SJSA1 (cell line): ENCODE data around the gene RTKN2. TPM values are rescaled to one million over a fixed set of nuclear protein-coding genes. Genes with fewer than 3 reads are reported as not detected.

Experiments
- DNase-seq, 2 experiments: peaks; one replicate each; pipeline ENCODE4 v3.0.0-alpha.2; 2015 to 2020; ENCODE audit warnings: low spot score in 2 of 2, low read depth in 1 of 2
- H3K27ac ChIP-seq: fragments of 250-450 bp; sonication (Bioruptor Pico); 2 replicates; pipeline ENCODE4 v1.5.1; 2020; ENCODE audit warnings: mild to moderate bottlenecking, moderate library complexity
- H3K27me3 ChIP-seq: fragments of 250-450 bp; sonication (Bioruptor Pico); replicated peaks from 2 replicates; pipeline ENCODE4 v1.5.1; 2020; ENCODE audit warnings: mild to moderate bottlenecking, moderate library complexity
- H3K36me3 ChIP-seq: fragments of 250-450 bp; sonication (Bioruptor Pico); 2 replicates; pipeline ENCODE4 v1.5.1; 2020; ENCODE audit warnings: mild to moderate bottlenecking
- H3K4me1 ChIP-seq: fragments of 250-450 bp; sonication (Bioruptor Pico); replicated peaks from 2 replicates; pipeline ENCODE4 v1.6.1; 2021; ENCODE audit warnings: mild to moderate bottlenecking
- H3K4me3 ChIP-seq: fragments of 250-450 bp; sonication (Bioruptor Pico); 2 replicates; pipeline ENCODE4 v1.5.1; 2020; ENCODE audit warnings: mild to moderate bottlenecking
- H3K9me3 ChIP-seq: fragments of 250-450 bp; sonication (Bioruptor Pico); replicated peaks from 2 replicates; pipeline ENCODE4 v1.5.1; 2020; ENCODE audit warnings: mild to moderate bottlenecking
- total RNA-seq: library from RNA; depleted of rRNA; stranded (reverse); fragments of >200 nt; shearing (Covaris generic); gene quantifications from 2 replicates; pipeline ENCODE4 v1.2.3, GENCODE V29; 2014

The RTKN2 gene
- total RNA-seq, 1 experiment from 2014 or later: 6.5 TPM

DNA sequence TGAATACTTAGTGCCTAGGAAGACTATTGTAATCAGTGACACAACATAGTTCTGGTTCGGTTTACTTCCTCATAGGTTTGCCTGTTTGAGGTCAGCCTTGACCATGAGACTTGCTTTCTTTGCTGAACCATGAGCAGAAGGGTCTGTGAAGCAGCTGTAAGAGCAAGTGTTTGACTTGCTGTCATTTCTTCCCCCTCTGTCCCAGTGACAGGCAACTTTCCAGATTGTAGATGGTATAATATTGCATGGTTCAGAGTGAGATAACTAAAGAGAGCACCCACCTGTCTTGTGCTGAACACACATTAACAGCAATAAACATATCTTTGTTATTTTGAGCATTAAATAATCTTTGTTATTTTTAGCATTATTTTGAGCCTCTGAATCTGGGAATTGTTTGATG, 9.3 kb upstream of the RTKN2 start:
- H3K27me3 ChIP-seq: no peaks in the 10 kb centered on the region
- no peak overlapping the region for H3K4me3 ChIP-seq
- H3K36me3 ChIP-seq: no peaks in the 10 kb centered on the region
- H3K27ac ChIP-seq: no peak overlapping the region
- no peaks in the 10 kb centered on the region for H3K9me3 ChIP-seq
- DNase-seq: no peak
- H3K4me1 ChIP-seq: peaks cover 4% of the 10 kb centered on the region

DNA sequence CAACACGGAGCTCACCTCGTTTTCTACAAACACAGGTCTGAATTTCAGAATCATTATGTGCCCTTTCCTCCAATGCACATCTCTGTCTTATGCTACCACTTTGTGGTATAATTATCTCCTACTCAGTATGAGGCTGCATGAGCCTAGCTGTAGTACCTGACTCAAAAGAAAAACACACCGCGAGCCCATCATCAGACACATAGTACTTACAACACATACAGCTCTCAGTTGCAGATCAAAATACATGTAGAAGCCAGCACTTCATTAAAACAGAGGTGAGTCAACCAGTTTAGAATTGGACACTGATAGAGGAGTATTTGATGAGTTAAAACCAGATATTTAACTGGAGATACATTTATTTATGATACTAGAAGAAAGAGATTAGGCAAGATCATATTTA, 1.4 kb upstream of the RTKN2 start:
- DNase-seq: no peak
- H3K4me3 ChIP-seq: no peak overlapping the region
- no peaks in the 10 kb centered on the region for H3K36me3 ChIP-seq
- H3K9me3 ChIP-seq: no peaks in the 10 kb centered on the region
- H3K27me3 ChIP-seq: no peaks in the 10 kb centered on the region
- H3K4me1 ChIP-seq: peaks cover 19% of the 10 kb centered on the region
- H3K27ac ChIP-seq: no peak overlapping the region

DNA sequence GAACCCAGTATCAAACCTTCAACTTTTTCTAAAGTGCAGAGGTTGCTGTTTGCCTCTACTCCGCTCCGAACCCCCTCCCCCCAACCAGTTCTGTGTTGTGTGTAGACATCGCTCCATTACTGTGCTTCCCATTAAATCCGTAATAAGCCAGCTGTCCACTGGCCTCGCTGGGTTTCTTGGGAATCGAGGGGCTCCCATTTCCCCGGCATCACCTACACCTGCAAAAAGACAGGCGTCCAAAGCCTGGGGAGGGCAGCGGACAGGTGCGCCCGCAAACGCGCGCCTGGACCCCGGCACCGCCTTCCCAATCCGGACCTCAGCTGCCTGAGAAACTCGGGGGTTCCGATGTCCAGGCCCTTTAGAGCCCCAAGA, 631 bp downstream of the RTKN2 start:
- H3K4me3 ChIP-seq: peak overlapping the region; percentile 55
- no peaks in the 10 kb centered on the region for H3K9me3 ChIP-seq
- no peak for DNase-seq
- no peaks in the 10 kb centered on the region for H3K27me3 ChIP-seq
- H3K36me3 ChIP-seq: no peaks in the 10 kb centered on the region
- H3K4me1 ChIP-seq: peaks cover 22% of the 10 kb centered on the region
- H3K27ac ChIP-seq: peak overlapping the region; percentile 18

DNA sequence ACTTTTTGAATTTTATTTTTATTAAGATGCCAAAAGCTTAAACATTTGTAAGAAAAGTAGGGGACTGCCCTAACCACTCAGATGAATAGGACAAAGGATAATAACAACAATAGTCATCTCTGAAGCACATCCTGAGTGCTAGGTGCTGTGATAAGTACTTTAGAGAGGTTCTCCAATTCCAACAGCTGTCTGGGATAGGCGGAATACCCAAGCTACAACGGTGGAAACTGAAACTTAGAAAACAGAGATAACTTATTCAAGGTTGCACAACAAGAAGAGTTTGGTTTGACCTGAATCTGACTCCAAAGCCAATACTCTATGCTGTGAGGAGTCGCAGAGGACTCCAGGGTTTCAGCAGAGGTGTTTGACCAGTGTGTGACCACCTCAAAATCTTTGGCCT, 2.0 kb downstream of the RTKN2 start:
- Histone ChIP-seq H3K27ac (no peak overlapping the region), H3K4me1 (peaks cover 30% of the 10 kb centered on the region), H3K27me3 (no peaks in the 10 kb centered on the region), H3K36me3 (no peaks in the 10 kb centered on the region; the same call in 1 of the 2 replicates), H3K9me3 (no peaks in the 10 kb centered on the region), H3K4me3 (no peak overlapping the region)
- DNase-seq: no peak

DNA sequence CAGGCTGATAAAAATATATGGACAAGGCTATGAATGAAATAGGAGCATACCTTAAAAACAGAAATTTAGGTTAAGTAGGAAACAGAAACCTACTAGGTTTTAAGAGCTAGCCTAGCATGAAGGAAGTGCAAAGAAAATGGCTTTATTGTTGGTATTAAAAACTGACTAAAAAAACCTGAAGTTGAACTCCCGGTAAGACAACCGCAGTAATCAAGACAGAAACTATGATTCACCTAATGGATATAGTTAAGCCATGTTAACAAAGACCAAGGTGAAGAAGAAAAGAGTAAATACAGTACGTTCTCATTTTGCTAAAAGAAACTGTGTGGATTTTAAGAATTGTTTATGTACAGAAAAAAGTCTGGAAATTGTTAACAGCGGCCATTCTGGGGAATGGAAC, 2.5 kb downstream of the RTKN2 start:
- no peak for DNase-seq
- Histone ChIP-seq H3K27me3 (no peaks in the 10 kb centered on the region), H3K4me1 (peaks cover 33% of the 10 kb centered on the region), H3K4me3 (no peak overlapping the region), H3K27ac (no peak overlapping the region), H3K9me3 (no peaks in the 10 kb centered on the region), H3K36me3 (no peaks in the 10 kb centered on the region; the same call in 1 of the 2 replicates)

DNA sequence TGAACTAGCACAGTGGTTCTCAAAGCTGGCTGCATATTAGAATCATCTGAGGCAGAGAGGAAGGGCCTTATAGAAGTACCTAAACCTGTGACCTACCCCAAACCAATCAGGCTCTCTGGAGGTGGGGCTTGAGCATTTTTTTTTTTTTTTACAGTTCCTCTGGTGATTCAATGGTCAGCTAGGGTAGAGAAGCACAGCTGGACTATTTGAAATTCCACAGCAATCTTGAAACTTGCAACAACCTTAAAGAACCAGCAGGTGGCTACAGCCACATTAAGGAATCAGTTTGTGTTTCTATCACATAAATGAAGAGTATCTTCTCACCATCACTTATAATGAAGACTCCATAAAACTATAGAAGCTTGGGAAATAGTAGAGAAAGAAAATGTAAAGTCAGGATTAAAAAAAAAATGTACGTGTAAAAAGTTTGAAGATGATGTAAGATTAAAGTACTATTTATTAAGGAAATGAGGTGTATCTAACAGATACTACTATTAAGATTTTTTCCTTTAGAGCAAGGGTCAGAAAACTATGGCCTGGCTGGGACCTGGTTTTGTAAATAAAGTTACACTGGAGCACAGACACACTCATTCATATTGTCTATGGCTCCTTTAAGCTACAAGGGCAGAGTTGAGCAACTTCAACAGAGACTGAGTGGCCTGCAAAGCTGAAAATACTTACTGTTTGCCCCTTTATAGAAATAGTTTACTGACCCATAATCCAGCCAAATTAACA, 3.8 kb downstream of the RTKN2 start:
- no peaks in the 10 kb centered on the region for H3K9me3 ChIP-seq
- peaks cover 33% of the 10 kb centered on the region for H3K4me1 ChIP-seq
- no peak overlapping the region for H3K27ac ChIP-seq
- peak in 1 of 2 experiments; percentile 65 for DNase-seq
- peaks cover 2% of the 10 kb centered on the region; the same call in 1 of the 2 replicates for H3K36me3 ChIP-seq
- no peak overlapping the region for H3K4me3 ChIP-seq
- no peaks in the 10 kb centered on the region for H3K27me3 ChIP-seq

DNA sequence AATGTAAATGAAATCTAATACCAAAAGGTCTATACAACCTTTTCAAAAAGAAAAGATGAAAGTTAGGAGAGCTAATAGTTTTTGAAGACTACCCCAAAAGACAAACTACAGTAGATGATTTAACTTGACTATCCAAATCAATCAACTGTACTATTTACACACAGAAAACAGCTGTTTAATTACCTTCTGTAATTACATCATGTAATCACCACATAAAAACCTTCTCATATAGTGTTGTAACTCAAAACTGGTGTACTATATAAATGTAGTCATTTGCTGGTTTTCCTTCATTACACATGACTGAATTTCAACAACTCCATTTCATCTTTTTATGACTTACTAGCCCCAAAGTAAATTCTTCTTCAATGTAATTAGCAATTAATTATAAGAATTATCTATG, 4.5 kb downstream of the RTKN2 start:
- no peaks in the 10 kb centered on the region for H3K27me3 ChIP-seq
- H3K27ac ChIP-seq: no peak overlapping the region

DNA sequence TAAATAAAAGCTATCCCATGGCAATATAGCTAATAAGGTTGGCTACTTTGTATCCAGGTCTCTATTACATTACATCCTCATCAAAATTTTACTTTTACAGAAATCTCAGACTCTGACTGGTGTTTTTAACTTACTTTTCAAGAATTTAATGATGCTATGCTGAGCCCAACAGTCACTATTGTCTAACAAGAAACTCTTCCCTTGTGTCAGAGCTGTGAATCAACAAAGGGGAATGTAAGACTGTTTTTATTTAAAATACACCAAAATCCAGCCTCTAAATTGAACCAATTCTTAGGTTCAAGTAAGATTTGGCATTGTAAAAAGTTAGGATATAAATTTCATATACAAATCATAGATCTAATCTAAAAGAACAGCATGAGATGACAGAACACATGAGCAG, 7.0 kb downstream of the RTKN2 start:
- H3K36me3 ChIP-seq: peaks cover 2% of the 10 kb centered on the region; the same call in 1 of the 2 replicates
- H3K4me3 ChIP-seq: no peak overlapping the region
- H3K27ac ChIP-seq: peak overlapping the region; percentile 7; the same call in 1 of the 2 replicates
- DNase-seq: peak in 1 of 2 experiments; percentile 40
- H3K9me3 ChIP-seq: no peaks in the 10 kb centered on the region
- no peaks in the 10 kb centered on the region for H3K27me3 ChIP-seq
- H3K4me1 ChIP-seq: peaks cover 18% of the 10 kb centered on the region

More for the DNA sequence above, 4.5 kb downstream of the RTKN2 start:
- no peaks in the 10 kb centered on the region for H3K9me3 ChIP-seq
- no peak overlapping the region for H3K4me3 ChIP-seq
- peaks cover 30% of the 10 kb centered on the region for H3K4me1 ChIP-seq
- H3K36me3 ChIP-seq: peaks cover 2% of the 10 kb centered on the region; the same call in 1 of the 2 replicates
- no peak for DNase-seq

DNA sequence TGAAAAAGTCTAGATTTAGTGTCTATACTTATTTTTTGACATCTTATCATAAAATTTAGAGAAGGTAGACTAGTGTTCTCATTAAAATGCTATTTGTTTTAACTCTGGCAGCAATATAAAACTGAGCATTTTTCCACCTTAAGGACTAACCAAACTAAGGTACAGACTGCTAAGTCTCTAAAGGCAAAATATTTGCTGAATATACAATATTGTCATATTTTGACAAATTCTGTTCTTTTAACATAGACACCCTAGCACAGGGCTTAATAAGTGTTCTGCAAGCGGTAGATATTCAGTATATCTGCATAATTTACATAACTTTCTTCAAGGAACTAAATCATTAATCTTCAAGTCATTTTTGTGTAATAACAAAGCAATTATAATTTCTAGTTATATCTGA, 8.6 kb downstream of the RTKN2 start:
- no peaks in the 10 kb centered on the region for H3K27me3 ChIP-seq
- H3K4me1 ChIP-seq: peaks cover 15% of the 10 kb centered on the region
- DNase-seq: no peak
- H3K36me3 ChIP-seq: peaks cover 2% of the 10 kb centered on the region; the same call in 1 of the 2 replicates
- H3K9me3 ChIP-seq: no peaks in the 10 kb centered on the region
- no peak overlapping the region for H3K27ac ChIP-seq
- no peak overlapping the region for H3K4me3 ChIP-seq

DNA sequence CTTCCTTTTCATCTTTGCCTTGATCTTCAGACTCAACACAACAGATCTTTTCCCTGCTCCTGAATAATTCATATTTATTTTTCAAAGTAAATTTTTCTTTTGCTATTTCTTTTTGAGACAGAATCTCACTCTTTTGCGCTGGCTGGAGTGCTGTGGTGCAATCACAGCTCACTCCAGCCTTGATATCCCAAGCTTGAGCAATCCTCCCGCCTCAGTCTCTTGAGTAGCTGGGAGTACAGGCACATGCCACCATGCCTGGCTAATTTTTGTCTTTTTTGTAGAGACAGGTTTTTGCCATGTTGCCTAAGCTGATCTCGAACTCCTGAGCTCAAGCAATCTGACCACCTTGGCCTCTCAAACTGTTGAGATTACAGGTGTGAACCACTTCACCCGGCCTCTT, 9.2 kb downstream of the RTKN2 start:
- no peak for DNase-seq
- Histone ChIP-seq H3K27ac (no peak overlapping the region), H3K27me3 (no peaks in the 10 kb centered on the region), H3K9me3 (no peaks in the 10 kb centered on the region), H3K4me1 (peaks cover 13% of the 10 kb centered on the region), H3K4me3 (no peak overlapping the region), H3K36me3 (peaks cover 2% of the 10 kb centered on the region; the same call in 1 of the 2 replicates)

DNA sequence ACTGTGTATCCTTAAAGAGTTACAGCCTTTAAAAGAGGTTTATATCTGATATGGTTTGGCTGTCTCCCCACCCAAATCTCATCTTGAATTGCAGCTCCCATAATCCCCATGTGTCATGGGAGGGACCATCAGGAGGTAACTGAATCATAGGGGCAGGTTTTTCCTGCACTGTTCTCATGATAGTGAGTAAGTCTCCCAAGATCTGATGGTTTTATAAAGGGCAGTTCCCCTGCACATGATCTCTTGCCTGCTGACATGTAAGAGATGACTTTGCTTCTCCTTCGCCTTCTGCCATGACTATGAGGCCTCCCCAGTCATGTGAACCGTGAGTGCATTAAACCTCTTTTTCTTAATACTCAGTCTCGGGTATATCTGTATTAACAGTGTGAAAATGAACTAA, 9.7 kb downstream of the RTKN2 start:
- H3K4me3 ChIP-seq: no peak overlapping the region
- H3K9me3 ChIP-seq: no peaks in the 10 kb centered on the region
- H3K27me3 ChIP-seq: no peaks in the 10 kb centered on the region
- H3K27ac ChIP-seq: no peak overlapping the region
- no peak for DNase-seq
- peaks cover 2% of the 10 kb centered on the region; the same call in 1 of the 2 replicates for H3K36me3 ChIP-seq
- H3K4me1 ChIP-seq: peaks cover 12% of the 10 kb centered on the region

DNA sequence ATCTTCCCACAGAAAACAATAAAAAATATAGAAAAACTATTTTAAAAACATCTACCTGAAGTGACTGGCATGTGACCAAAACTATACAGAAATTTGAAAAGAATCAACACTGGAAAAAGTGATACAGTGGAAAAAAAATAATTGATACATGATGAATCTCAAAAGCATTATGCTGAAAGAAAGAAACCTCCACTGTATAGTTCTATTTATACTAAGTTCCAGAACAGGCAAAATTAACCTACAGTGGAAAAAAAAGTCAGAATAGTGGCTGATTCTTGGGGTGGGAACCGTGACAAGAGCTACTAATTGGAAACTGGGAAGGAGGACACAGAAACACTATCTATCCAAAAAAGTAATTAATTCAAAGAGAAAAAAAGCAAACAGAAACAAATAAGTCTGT, 14.9 kb downstream of the RTKN2 start:
- no peak for DNase-seq
- H3K36me3 ChIP-seq: no peaks in the 10 kb centered on the region
- peaks cover 5% of the 10 kb centered on the region; the same call in 1 of the 2 replicates for H3K4me1 ChIP-seq
- no peak overlapping the region for H3K27ac ChIP-seq
- H3K9me3 ChIP-seq: no peaks in the 10 kb centered on the region
- no peak overlapping the region for H3K4me3 ChIP-seq
- no peaks in the 10 kb centered on the region for H3K27me3 ChIP-seq

DNA sequence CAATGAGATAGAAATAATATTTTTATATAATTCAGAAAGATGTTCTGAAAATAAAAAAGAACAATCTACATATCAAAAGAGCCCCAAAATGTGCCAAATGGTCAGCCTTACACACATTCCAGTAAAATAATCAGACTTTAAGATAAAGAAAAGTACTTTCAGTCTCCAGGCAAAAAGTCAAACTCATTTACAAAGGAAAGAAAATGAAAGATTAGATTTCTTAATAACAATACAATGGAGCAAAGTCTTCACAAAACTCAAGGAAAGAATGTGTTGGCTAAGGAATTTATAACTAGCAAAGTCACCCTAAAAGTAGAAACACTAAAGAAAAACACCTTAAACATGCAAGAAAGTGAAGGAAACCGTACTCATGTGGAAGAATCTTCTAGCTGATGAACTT, 16.6 kb downstream of the RTKN2 start:
- no peaks in the 10 kb centered on the region for H3K9me3 ChIP-seq
- no peak overlapping the region for H3K27ac ChIP-seq
- H3K36me3 ChIP-seq: no peaks in the 10 kb centered on the region
- H3K27me3 ChIP-seq: no peaks in the 10 kb centered on the region
- DNase-seq: no peak
- H3K4me3 ChIP-seq: no peak overlapping the region
- peaks cover 5% of the 10 kb centered on the region; the same call in 1 of the 2 replicates for H3K4me1 ChIP-seq

DNA sequence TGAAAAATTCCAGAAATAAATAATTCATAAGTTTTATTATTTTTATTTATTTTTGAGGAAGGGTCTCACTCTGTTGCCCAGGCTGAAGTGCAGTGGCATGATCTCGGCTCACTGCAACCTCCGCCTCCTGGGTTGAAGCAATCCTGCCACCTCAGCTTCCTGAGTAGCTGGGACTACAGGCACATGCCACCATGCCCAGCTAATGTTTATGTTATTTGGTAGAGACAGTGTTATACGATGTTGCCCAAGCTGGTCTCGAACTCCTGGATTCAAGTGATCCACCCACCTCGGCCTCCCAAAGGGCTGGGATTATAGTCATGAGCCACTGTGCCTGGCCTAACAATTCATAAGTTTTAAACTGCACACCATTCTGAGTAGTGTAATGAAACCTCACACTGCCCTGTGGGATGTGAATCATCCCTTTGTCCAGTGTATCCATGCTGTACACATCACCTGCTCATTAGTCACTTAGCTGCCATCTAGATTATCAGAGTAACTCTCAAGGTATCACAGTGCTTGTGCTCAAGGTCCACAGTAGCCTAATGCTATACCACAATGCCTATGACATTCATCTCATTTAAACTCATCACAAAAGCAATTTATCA, 17.9 kb downstream of the RTKN2 start:
- no peaks in the 10 kb centered on the region for H3K27me3 ChIP-seq
- H3K27ac ChIP-seq: no peak overlapping the region
- peaks cover 5% of the 10 kb centered on the region; the same call in 1 of the 2 replicates for H3K4me1 ChIP-seq
- H3K9me3 ChIP-seq: no peaks in the 10 kb centered on the region
- H3K36me3 ChIP-seq: no peaks in the 10 kb centered on the region
- DNase-seq: peak in 1 of 2 experiments; percentile 28
- no peak overlapping the region for H3K4me3 ChIP-seq
